ENCODE data around the gene USH1G.

The USH1G gene

DNA sequence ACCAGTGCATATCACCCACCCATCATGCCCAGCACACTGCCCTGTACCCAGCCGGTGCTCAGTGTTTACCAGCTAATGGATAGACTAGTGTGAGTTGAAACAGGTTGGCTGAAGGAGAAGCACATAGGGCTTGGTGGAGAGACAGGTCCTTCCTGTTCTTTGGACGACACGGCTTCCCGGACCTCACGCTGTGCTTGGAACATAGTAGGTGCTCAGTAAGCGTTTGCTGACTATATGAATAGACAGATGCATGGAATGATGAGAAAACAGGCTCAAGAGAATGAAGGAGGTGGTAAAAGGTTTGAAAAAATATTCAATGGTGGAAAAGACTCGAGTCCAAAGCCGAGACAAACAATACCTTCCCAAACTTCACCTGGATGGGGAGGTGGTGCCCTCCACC lies 22.8 kb downstream of the USH1G start:
- no peak for DNase-seq

- DNase-seq = no peak
These were observed 24.6 kb downstream of the USH1G start for GRCh38 chr17:74898376-74898946.

GRCh38 chr17:74893936-74894671 lies 29.0 kb downstream of the USH1G start:
- DNase-seq = no peak

- no peak for DNase-seq
These were observed 29.8 kb downstream of the USH1G start, which contains the start of gene FADS6 for GRCh38 chr17:74892974-74893911. Gene FADS6, minus strand, starts transcription at chr17:74893633. Its CDS starts 38 bp downstream, at chr17:74893595.

- DNase-seq = no peak
These were observed 30.8 kb downstream of the USH1G start for GRCh38 chr17:74892013-74892841.

GRCh38 chr17:74890554-74890953 lies 32.5 kb downstream of the USH1G start:
- DNase-seq = no peak

DNA sequence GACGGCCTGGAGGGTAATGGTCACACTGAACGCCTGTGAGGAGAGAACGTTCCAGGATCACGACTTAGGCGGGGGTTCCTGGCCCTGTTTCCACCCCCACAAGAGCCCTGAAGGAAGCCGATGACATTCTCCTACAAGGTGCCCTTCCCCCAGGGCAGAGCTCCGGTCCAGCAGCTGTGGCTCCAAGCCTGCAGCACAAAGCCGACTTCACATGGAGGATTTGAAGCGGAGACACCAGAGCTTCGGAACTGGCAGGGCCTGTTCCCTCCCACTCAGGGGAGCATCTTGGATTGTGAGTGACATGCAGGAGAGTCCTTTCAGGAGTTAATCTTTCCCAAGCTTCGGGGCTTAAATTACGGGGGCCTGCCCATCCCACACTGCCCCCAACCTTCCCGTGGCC lies 34.6 kb downstream of the USH1G start:
- no peak for DNase-seq

- peak; percentile 20 for DNase-seq
These were observed 39.8 kb downstream of the USH1G start for GRCh38 chr17:74883241-74883745.

GRCh38 chr17:74882517-74883240 lies 40.4 kb downstream of the USH1G start:
- DNase-seq = no peak

DNA sequence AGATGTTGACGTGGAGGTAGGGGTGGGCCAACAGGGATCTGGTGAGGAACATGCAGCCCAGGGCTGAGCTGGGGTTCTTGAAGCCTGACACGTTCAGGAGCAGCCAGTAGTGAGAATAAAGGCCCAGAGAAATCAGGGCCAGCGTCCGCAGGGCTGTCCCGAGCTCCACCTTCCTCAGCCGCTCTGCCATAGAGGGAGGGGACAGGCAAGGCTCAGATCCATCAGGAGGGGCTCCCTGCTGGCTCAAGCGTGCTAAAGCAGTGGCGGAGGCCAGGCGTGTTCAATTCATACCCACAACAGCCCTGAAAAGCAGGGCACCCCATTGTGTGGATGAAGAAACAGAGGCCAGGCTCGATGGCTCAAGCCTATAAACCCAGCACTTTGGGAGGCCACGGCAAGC lies 42.0 kb downstream of the USH1G start:
- DNase-seq = no peak

DNA sequence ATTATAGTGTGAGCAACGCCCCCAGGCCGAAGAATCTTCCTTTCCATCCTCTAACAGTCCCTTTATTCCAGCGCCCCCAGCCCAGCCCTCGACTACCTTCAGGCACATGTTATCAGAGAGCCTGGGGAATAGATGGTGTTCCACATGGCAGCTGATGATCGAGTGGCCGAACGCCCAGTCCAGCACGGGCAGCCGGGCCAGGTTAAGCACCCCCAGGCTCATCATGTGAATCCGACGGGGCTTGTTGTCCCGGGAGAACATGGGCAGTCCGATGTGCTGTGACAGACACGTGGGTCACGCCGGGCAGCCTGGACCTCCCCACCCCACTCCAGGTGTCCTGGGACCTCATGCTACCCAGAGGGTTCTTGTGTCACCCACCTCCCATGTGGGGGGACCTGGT lies 43.7 kb downstream of the USH1G start:
- DNase-seq = no peak

DNA sequence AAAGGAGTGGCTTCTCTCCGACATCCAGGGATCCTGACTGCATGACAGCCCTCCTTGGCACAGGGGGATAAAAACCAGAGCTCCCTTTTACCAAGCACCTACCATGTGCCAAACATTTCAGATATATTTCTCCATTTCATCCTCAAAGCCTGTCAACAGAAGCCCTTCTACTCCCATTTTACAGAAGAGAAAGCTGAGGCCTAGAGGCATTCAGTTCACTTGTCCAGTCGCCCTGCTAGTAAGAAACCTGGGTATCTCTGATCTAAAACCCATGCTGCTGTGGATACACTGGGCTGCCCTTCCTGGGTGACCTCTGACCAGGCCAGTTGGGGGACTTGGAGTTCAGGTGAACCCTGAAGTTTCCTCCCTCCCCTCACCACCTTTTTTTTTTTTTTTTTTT lies 44.4 kb downstream of the USH1G start:
- no peak for DNase-seq

- DNase-seq = no peak
These were observed 45.2 kb downstream of the USH1G start for GRCh38 chr17:74877592-74878548.

- DNase-seq = no peak
These were observed 47.0 kb downstream of the USH1G start for GRCh38 chr17:74875977-74876593.

- DNase-seq = no peak
These were observed 47.7 kb downstream of the USH1G start for GRCh38 chr17:74875155-74875976.

DNA sequence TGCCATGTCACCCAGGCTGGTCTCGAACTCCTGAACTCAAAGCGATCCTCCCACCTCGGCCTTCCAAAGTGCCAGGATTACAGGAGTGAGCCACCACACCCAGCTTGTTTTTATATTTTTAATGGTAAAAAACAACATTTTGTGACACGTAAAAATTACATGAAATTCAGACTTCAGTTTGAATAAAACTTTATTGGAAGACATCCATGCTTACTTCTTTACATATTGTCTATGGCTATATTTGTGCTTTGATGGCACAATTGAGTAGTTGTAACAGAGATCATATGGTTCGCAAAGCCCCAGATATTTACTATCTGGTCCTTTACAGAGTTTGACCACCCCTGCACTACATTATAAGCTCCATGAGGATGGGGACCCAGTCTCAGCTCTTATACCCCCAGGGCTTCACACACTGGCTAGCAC lies 48.4 kb downstream of the USH1G start:
- DNase-seq = no peak

- DNase-seq = no peak
These were observed 49.0 kb downstream of the USH1G start for GRCh38 chr17:74873874-74874614.

Data from fibroblast of upper back skin (primary cell).